ENCODE measurements around the gene RAPGEF2.
"Not testable (repeated sequence)": the region's sequence is repeated elsewhere in the genome, so short reads cannot be mapped to it uniquely, and the experiment has no call there.

RAPGEF2 gene

GRCh38 chr4:159283696-159284095 is 180.8 kb downstream of the RAPGEF2 start:
- no peak for DNase-seq

GRCh38 chr4:159284113-159284512 is 181.2 kb downstream of the RAPGEF2 start:
- no peak for DNase-seq

GRCh38 chr4:159284733-159285132 is 181.9 kb downstream of the RAPGEF2 start:
- DNase-seq: no peak

- no peak for DNase-seq
Observed at GRCh38 chr4:159287767-159288166, 184.9 kb downstream of the RAPGEF2 start.

- no peak for DNase-seq
Observed at GRCh38 chr4:159289682-159290081, 186.8 kb downstream of the RAPGEF2 start.

GRCh38 chr4:159290321-159291030 is 187.6 kb downstream of the RAPGEF2 start:
- no peak for DNase-seq

- DNase-seq: no peak
Observed at GRCh38 chr4:159291176-159291575, 188.3 kb downstream of the RAPGEF2 start.

GRCh38 chr4:159292137-159292896 is 189.4 kb downstream of the RAPGEF2 start:
- no peak for DNase-seq

- DNase-seq: no peak
Observed at GRCh38 chr4:159293811-159294515, 191.1 kb downstream of the RAPGEF2 start.

GRCh38 chr4:159296061-159296460 is 193.2 kb downstream of the RAPGEF2 start:
- no peak for DNase-seq

GRCh38 chr4:159297091-159297490 is 194.2 kb downstream of the RAPGEF2 start:
- no peak for DNase-seq

GRCh38 chr4:159298502-159298901 is 195.6 kb downstream of the RAPGEF2 start:
- DNase-seq: no peak

GRCh38 chr4:159303435-159303834 is 200.6 kb downstream of the RAPGEF2 start:
- no peak for DNase-seq

- DNase-seq: peak; percentile 13
Observed at GRCh38 chr4:159305129-159305528, 202.2 kb downstream of the RAPGEF2 start.

GRCh38 chr4:159307929-159308328 is 205.1 kb downstream of the RAPGEF2 start:
- no peak for DNase-seq

- no peak for DNase-seq
Observed at GRCh38 chr4:159308566-159309340, 205.9 kb downstream of the RAPGEF2 start.

GRCh38 chr4:159312236-159312635 is 209.4 kb downstream of the RAPGEF2 start:
- DNase-seq: peak; percentile 8

GRCh38 chr4:159315879-159316278 is 213.0 kb downstream of the RAPGEF2 start:
- DNase-seq: not testable (repeated sequence)

- DNase-seq: no peak
Observed at GRCh38 chr4:159317203-159317602, 214.3 kb downstream of the RAPGEF2 start.

- DNase-seq: no peak
Observed at GRCh38 chr4:159319027-159319426, 216.1 kb downstream of the RAPGEF2 start.

GRCh38 chr4:159326480-159326879 is 223.6 kb downstream of the RAPGEF2 start:
- no peak for DNase-seq

GRCh38 chr4:159328766-159329165 is 225.9 kb downstream of the RAPGEF2 start:
- no peak for DNase-seq

- no peak for DNase-seq
Observed at GRCh38 chr4:159334461-159334860, 231.6 kb downstream of the RAPGEF2 start.
